K562 (cell line): Measurements from ENCODE around the gene RAB6B. TPM values are rescaled to one million over a fixed set of nuclear protein-coding genes. Genes with fewer than 3 reads are reported as not detected.

Source experiments
- ATAC-seq: fragments of 200-7000 bp; cut with Tn5 transposase; 3 replicates; pipeline ENCODE4 v1.9.1; 2020; ENCODE audit warnings: moderate library complexity
- BruUV-seq: library from RNA; stranded (reverse); fragments of 400-500 nt; replicated peaks from 2 replicates; lab custom pipeline; 2021; lab: Mats Ljungman, UMichigan
- CTCF ChIA-PET: fragments of 300-600 bp; formaldehyde crosslinking; extraction: SDS; loops from one replicate; lab custom pipeline; 2021; ENCODE audit warnings: low intra/inter-chr PET ratio; lab: Yijun Ruan, JAX
- POLR2A ChIA-PET: fragments of 300-600, 350-650 bp; sonication (Branson Sonifier 250); formaldehyde crosslinking; extraction: SDS; loops from one replicate; lab custom pipeline; 2021; ENCODE audit warnings: antibody characterized with exemption, inconsistent platforms; lab: Yijun Ruan, JAX
- DNase-seq, 4 experiments: peaks; one replicate each; pipeline versions ENCODE4 v3.0.0 to v3.0.0-alpha.2; 2011 to 2018; ENCODE audit warnings: low spot score in 3 of 4, mixed read lengths in 3 of 4; ENCODE audit errors: extremely low read depth in 1 of 4
- FAIRE-seq: peaks from 2 replicates; lab custom pipeline; 2011; peaks lifted over from hg19 to GRCh38; lab: Jason Lieb, UNC
- H2AFZ ChIP-seq: 2 replicates; pipeline ENCODE4 v1.6.0; 2011; ENCODE audit warnings: low read depth, low read length, control low read depth, inconsistent platforms
- H3K27ac ChIP-seq: fragments of 200-600 bp; 3 replicates; pipeline ENCODE4 v1.8.0; 2011; ENCODE audit warnings: low read depth, mild to moderate bottlenecking, control low read depth, inconsistent platforms, low read length, moderate library complexity, mixed read lengths; ENCODE audit errors: extremely low read depth
- H3K27me3 ChIP-seq, 2 experiments: fragments of 300-600 bp in 1 of 2; 2 replicates in 1 of 2; 3 replicates in 1 of 2; pipeline versions ENCODE4 v1.6.0 to v1.8.0; 2011; ENCODE audit warnings: inconsistent platforms in 2 of 2, low read length in 2 of 2, mild to moderate bottlenecking in 1 of 2, mixed read lengths in 1 of 2, moderate library complexity in 1 of 2; ENCODE audit not compliant: control insufficient read depth in 2 of 2, insufficient read depth in 2 of 2
- H3K36me3 ChIP-seq: fragments of 300-600 bp; 3 replicates; pipeline ENCODE4 v1.8.0; 2011; ENCODE audit warnings: mild to moderate bottlenecking, low read length, inconsistent platforms; ENCODE audit not compliant: control insufficient read depth, insufficient read depth
- H3K4me1 ChIP-seq, 2 experiments: fragments of 200-600 bp in 1 of 2; replicated peaks in 1 of 2; 2 replicates in 1 of 2; 3 replicates in 1 of 2; pipeline versions ENCODE4 v1.5.1 to v1.8.0; 2011; ENCODE audit warnings: inconsistent platforms in 2 of 2, low read length in 2 of 2, mild to moderate bottlenecking in 1 of 2, mixed read lengths in 1 of 2, moderate library complexity in 1 of 2; ENCODE audit not compliant: control insufficient read depth in 2 of 2, insufficient read depth in 2 of 2
- H3K4me2 ChIP-seq: 2 replicates; pipeline ENCODE4 v1.6.1; 2011; ENCODE audit warnings: low read length, control low read depth, inconsistent platforms, mixed read lengths; ENCODE audit not compliant: insufficient read depth
- H3K4me3 ChIP-seq: fragments of 200-600 bp; sonication (generic), shearing (Covaris generic); 2 replicates; pipeline ENCODE4 v1.5.1; 2016; ENCODE audit warnings: control low read depth, inconsistent platforms
- H3K79me2 ChIP-seq: fragments of 200-600 bp; 3 replicates; pipeline ENCODE4 v1.8.0; 2011; ENCODE audit warnings: low read length, inconsistent platforms; ENCODE audit not compliant: control insufficient read depth, insufficient read depth
- H3K9ac ChIP-seq, 2 experiments: 2 replicates each; pipeline versions ENCODE4 v1.6.0 to v1.6.1; 2011; ENCODE audit warnings: low read depth in 2 of 2, low read length in 2 of 2, control low read depth in 1 of 2, inconsistent platforms in 1 of 2, mild to moderate bottlenecking in 1 of 2, mixed read lengths in 1 of 2; ENCODE audit not compliant: insufficient read depth in 1 of 2
- H3K9me1 ChIP-seq: one replicate; pipeline ENCODE4 v1.6.0; 2011; ENCODE audit warnings: inconsistent platforms, mild to moderate bottlenecking, low read length, moderate library complexity; ENCODE audit not compliant: control insufficient read depth, insufficient read depth
- H3K9me3 ChIP-seq: replicated peaks from 2 replicates; pipeline ENCODE4 v1.5.1; 2011; ENCODE audit warnings: low read depth, low read length, inconsistent platforms; ENCODE audit not compliant: control insufficient read depth, insufficient read depth
- H4K20me1 ChIP-seq: replicated peaks from 2 replicates; pipeline ENCODE4 v1.6.1; 2011; ENCODE audit warnings: low read length, inconsistent platforms, mixed read lengths; ENCODE audit not compliant: control insufficient read depth, insufficient read depth
- CBFA2T3 ChIP-seq: fragments of 450-650 bp; IDR thresholded peaks from 2 replicates; pipeline ENCODE4 v1.6.1; 2017
- CTBP1 ChIP-seq: fragments of 450-650 bp; IDR thresholded peaks from 2 replicates; pipeline ENCODE4 v1.6.1; 2016; ENCODE audit warnings: borderline replicate concordance
- DMBX1 ChIP-seq: fragments of 250-450 bp; sonication (Bioruptor Pico); IDR thresholded peaks from 2 replicates; pipeline ENCODE4 v1.8.0; 2022; ENCODE audit warnings: inconsistent platforms, mild to moderate bottlenecking, moderate library complexity, borderline replicate concordance
- EWSR1 ChIP-seq: fragments of 450-650 bp; IDR thresholded peaks from 2 replicates; pipeline ENCODE4 v1.6.1; 2018; ENCODE audit warnings: borderline replicate concordance, mild to moderate bottlenecking, low read depth, moderate library complexity; ENCODE audit not compliant: partially characterized antibody
- L3MBTL2 ChIP-seq: fragments of 450-650 bp; IDR thresholded peaks from 2 replicates; pipeline ENCODE4 v1.6.1; 2016; ENCODE audit warnings: mild to moderate bottlenecking, moderate library complexity
- NELFE ChIP-seq: IDR thresholded peaks from 2 replicates; pipeline ENCODE4 v1.6.1; 2011; ENCODE audit warnings: mild to moderate bottlenecking; ENCODE audit not compliant: insufficient read depth, insufficient read length
- NFE2 ChIP-seq: IDR thresholded peaks from 2 replicates; pipeline ENCODE4 v1.6.1; 2014; ENCODE audit warnings: antibody characterized with exemption, low read depth
- NFIC ChIP-seq: fragments of 450-650 bp; IDR thresholded peaks from 2 replicates; pipeline ENCODE4 v1.6.1; 2017; ENCODE audit warnings: mild to moderate bottlenecking, inconsistent platforms
- ZNF165 ChIP-seq: fragments of 250-450 bp; sonication (Bioruptor Pico); IDR thresholded peaks from 2 replicates; pipeline ENCODE4 v1.4.0; 2020; ENCODE audit warnings: borderline replicate concordance
- WGBS: fragments of 100-300 bp; shearing (Covaris generic); methylation state at CpG from one replicate; pipeline ENCODE4 v1.1.6; 2016; ENCODE audit warnings: low coverage, mixed read lengths; ENCODE audit not compliant: insufficient coverage; ENCODE audit errors: missing lambda C conversion rate; 5-methylcytosine and 5-hydroxymethylcytosine counted together
- in situ Hi-C: fragments of 300-500 bp; cut with MboI; formaldehyde crosslinking; loops from 4 replicates; pipeline ENCODE4 v1.15.0; 2018; ENCODE audit warnings: inconsistent platforms, mixed read lengths
- intact Hi-C: fragments of 100-400 bp; cut with micrococcal nuclease; formaldehyde crosslinking; loops from 2 replicates; pipeline ENCODE4 v1.14.2; 2022
- polyA plus RNA-seq, 8 experiments: library from polyadenylated mRNA; depleted of rRNA in 4 of 8; stranded (reverse) in 5 of 8; unstranded in 3 of 8; fragments of >200 nt; fragmentation: Nextera tagmentation in 2 of 8; fragmentation: Illumina TruSeq in 1 of 8; extraction: Ambion mirVana in 2 of 8; extraction: Trizol in 1 of 8; gene quantifications; 2 replicates each; pipeline versions ENCODE4 v1.2.1 to v1.2.3, GENCODE V29; 2011 to 2014; ENCODE audit warnings: inconsistent platforms in 1 of 8, missing spikeins in 1 of 8
- total RNA-seq, 7 experiments: library from RNA; depleted of rRNA in 6 of 7; stranded (reverse); fragments of >200 nt in 6 of 7; fragmentation: Illumina TruSeq in 2 of 7; extraction: Trizol in 2 of 7; gene quantifications; 2 replicates each; pipeline versions ENCODE4 v1.2.1 to v1.2.3, GENCODE V29; 2011 to 2021; ENCODE audit warnings: low replicate concordance in 1 of 7

RAB6B gene
- total and polyA plus RNA-seq, 9 of the 15 experiments (the other 6 are each of a cell fraction or from before 2014, with no cell fraction given), result 0.60 to 18.1 (median 1.5) TPM

DNA sequence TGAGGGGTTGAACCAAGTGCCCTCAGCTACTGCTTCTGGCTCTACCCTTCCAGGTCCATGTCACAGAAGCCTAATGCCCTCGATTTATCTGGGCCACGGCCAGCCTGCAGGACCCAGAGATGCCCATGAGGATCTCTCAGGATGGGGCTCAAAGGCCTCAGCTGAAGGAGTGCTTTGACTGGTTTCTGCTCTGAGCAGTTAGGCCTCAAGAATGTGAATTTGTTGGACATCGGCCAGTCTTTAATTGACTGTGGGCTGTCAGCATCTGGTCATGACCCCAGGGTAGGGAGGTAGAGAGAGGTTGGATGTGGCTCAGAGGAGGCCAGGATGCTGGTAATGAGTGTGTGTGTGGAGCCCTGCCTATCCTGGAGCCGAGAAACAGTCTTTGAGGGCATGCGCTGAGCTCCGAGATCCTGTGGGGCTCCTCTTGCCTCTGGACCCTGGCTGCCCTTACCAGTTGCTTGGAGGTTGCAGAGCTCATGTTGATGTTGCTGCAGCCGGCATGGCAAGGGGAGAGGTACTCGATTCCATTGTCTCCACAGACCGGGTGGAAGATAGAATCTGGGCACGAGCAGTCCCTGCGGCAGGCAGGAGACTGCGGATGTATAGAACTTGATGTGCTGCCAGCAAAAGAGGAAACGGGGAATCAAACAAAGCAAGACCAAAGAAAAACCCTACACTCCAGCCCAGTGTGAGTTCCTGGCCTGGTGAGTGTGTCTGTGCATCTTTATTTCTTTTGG, 49.1 kb upstream of the RAB6B start:
- ATAC-seq (no peak), FAIRE-seq (no peak), DNase-seq (peak in 1 of 4 experiments; percentile 25)
- in situ Hi-C loops (no loop called here), intact Hi-C loops (no loop called here)
- H3K9me1 ChIP-seq, result peaks cover 2% of the 10 kb centered on the region
- H3K36me3 ChIP-seq, result no peaks in the 10 kb centered on the region
- peaks cover 3 to 60% of the 10 kb centered on the region in 2 experiments; a peak in 3 of 5 replicates for H3K27me3 ChIP-seq
- no peaks in the 10 kb centered on the region for H3K79me2 ChIP-seq
- WGBS, result 19% methylated on average over 5 of the region's 13 CpGs
- H3K4me3 ChIP-seq, result no peak overlapping the region
- TF ChIP-seq CTBP1 (peak; percentile 30; the same call in 1 of the 2 replicates), NFIC (peak; percentile 58), CBFA2T3 (0 out of 2 replicates have a peak, but pooled peaks have one; percentile 6), EWSR1 (no peak), DMBX1 (CRISPR knock-in tag) (no peak)
- CTCF ChIA-PET, result no interaction called here
- H4K20me1 ChIP-seq, result peaks cover 25% of the 10 kb centered on the region
- no peak overlapping the region for H3K9ac ChIP-seq
- H3K4me1 ChIP-seq, result peaks cover 4 to 5% of the 10 kb centered on the region in 2 experiments; a peak in 3 of 5 replicates
- no peak overlapping the region for H3K27ac ChIP-seq
- H3K4me2 ChIP-seq, result no peak overlapping the region
- H2AFZ ChIP-seq, result no peak overlapping the region
- no TSS peak for BruUV-seq
- H3K9me3 ChIP-seq, result no peaks in the 10 kb centered on the region
- POLR2A ChIA-PET, result no interaction called here

DNA sequence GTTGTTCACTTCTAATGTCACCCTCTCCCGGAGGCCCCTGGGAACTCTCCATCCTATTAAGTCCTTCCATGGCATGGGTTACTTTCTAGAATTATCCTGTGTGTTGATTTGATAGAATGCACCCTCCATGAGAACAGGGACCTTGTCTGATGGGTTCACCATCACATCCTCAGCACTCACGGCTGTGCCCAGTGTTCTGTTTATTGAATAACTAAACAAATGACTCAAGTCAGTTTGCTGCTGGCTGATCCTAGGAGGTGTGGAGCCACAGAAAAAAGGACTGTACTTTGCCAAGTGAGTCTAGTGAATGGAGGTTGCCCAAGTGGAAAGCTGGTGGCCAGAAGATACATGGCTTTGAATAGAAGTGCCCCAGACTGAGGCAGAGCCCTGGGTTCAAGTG, 48.5 kb upstream of the RAB6B start:
- H3K9me3 ChIP-seq, result no peaks in the 10 kb centered on the region
- no peak overlapping the region for H3K4me2 ChIP-seq
- peaks cover 4 to 5% of the 10 kb centered on the region in 2 experiments; a peak in 3 of 5 replicates for H3K4me1 ChIP-seq
- no peak overlapping the region for H3K9ac ChIP-seq
- CTCF ChIA-PET, result no interaction called here
- peaks cover 25% of the 10 kb centered on the region for H4K20me1 ChIP-seq
- H3K4me3 ChIP-seq, result no peak overlapping the region
- DNase-seq (no peak), ATAC-seq (no peak), FAIRE-seq (no peak)
- 13% methylated on average over 2 of the region's 2 CpGs for WGBS
- intact Hi-C loops, result no loop called here
- no TSS peak for BruUV-seq
- in situ Hi-C loops, result no loop called here
- H3K27ac ChIP-seq, result no peak overlapping the region
- POLR2A ChIA-PET, result no interaction called here
- no peaks in the 10 kb centered on the region for H3K36me3 ChIP-seq
- H2AFZ ChIP-seq, result no peak overlapping the region
- H3K27me3 ChIP-seq, result peaks cover 3 to 63% of the 10 kb centered on the region in 2 experiments; a peak in 3 of 5 replicates
- H3K9me1 ChIP-seq, result peaks cover 2% of the 10 kb centered on the region
- no peaks in the 10 kb centered on the region for H3K79me2 ChIP-seq
- TF ChIP-seq NELFE, result no peak
- TF ChIP-seq ZNF165 (CRISPR knock-in tag), result no peak
- no peak for TF ChIP-seq NFE2
- TF ChIP-seq L3MBTL2, result no peak
